Measurements from ENCODE around the gene RBM47.

The RBM47 gene

DNA sequence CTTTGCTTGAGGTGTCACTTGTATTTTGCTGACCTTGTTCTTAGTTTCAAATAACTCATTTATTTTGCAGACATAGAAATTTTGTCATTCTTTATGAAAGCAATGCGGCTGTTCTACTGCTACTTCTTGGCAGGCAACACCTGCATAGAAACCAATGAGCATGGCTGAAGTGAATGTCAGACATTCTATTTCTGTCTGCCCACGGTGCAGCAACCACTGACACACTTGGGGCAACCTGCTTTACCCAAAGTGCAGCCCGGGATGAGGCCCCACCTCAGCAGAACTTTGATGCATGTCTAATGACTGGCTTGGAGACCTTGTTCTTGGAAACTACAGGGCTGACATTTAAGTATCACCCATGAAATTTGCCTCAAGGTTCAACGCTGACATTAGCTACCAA, 93.6 kb downstream of the RBM47 start:
- no peak for TF ChIP-seq NFRKB (IDR thresholded peaks at IDR 0.05)
- TF ChIP-seq TARDBP (IDR thresholded peaks at IDR 0.05) = no peak
- TF ChIP-seq CTBP1 (IDR thresholded peaks at IDR 0.05; ENCODE audit: borderline replicate concordance) = no peak
- TF ChIP-seq FOXK2 (IDR thresholded peaks at IDR 0.05) = no peak
- no peak for TF ChIP-seq L3MBTL2 (conservative IDR thresholded peaks at IDR 0.05)
- no peak for TF ChIP-seq LEF1 (IDR thresholded peaks at IDR 0.05; ENCODE audit: borderline replicate concordance)
- TF ChIP-seq ARNT (IDR thresholded peaks at IDR 0.05) = no peak
- no peak for TF ChIP-seq HDGF (IDR thresholded peaks at IDR 0.05; ENCODE audit: borderline replicate concordance)
- TF ChIP-seq SP1 (IDR thresholded peaks at IDR 0.05) = no peak
- TF ChIP-seq, protein P1, sequence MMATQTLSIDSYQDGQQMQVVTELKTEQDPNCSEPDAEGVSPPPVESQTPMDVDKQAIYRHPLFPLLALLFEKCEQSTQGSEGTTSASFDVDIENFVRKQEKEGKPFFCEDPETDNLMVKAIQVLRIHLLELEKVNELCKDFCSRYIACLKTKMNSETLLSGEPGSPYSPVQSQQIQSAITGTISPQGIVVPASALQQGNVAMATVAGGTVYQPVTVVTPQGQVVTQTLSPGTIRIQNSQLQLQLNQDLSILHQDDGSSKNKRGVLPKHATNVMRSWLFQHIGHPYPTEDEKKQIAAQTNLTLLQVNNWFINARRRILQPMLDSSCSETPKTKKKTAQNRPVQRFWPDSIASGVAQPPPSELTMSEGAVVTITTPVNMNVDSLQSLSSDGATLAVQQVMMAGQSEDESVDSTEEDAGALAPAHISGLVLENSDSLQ (IDR thresholded peaks at IDR 0.05) = no peak
- no peak for TF ChIP-seq FOXM1 (IDR thresholded peaks at IDR 0.05; ENCODE audit: borderline replicate concordance)
- TF ChIP-seq BHLHE40 (IDR thresholded peaks at IDR 0.05; ENCODE audit: borderline replicate concordance) = no peak
- no peak for TF ChIP-seq ELF4 (IDR thresholded peaks at IDR 0.05)
- TF ChIP-seq FOXA1 (IDR thresholded peaks at IDR 0.05) = no peak
- no peak for TF ChIP-seq ZNF384 (IDR thresholded peaks at IDR 0.05)
- TF ChIP-seq SUZ12 (IDR thresholded peaks at IDR 0.05) = no peak
- POLR2A ChIA-PET = no interaction called here
- DNase-seq (ENCODE audit: extremely low spot score) = no peak
- CTCF ChIA-PET = no interaction called here

DNA sequence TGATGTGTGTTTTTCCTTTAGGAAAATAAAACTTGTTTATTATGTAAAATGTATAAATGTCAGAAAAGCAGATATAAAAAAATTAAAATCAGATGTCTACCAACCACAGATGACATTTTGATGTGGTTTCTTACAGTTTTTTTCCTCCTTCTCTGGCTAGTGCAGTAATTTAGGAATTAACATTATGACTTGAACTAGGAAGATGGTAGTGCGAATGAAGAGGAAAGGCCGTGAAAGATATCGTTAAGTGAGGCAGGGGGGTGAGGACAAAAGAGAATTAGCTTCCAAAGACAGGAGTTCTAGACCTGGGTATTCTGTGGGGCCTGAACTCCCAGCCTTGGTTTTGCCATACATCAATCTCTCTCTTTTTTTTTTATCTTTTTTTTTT, 98.0 kb downstream of the RBM47 start:
- POLR2A ChIA-PET = no interaction called here
- TF ChIP-seq FOXK2 (IDR thresholded peaks at IDR 0.05) = no peak
- no peak for TF ChIP-seq SUZ12 (IDR thresholded peaks at IDR 0.05)
- TF ChIP-seq HDGF (IDR thresholded peaks at IDR 0.05; ENCODE audit: borderline replicate concordance) = no peak
- TF ChIP-seq L3MBTL2 (conservative IDR thresholded peaks at IDR 0.05) = no peak
- TF ChIP-seq LEF1 (IDR thresholded peaks at IDR 0.05; ENCODE audit: borderline replicate concordance) = no peak
- no peak for TF ChIP-seq ARNT (IDR thresholded peaks at IDR 0.05)
- no peak for TF ChIP-seq TARDBP (IDR thresholded peaks at IDR 0.05)
- CTCF ChIA-PET = no interaction called here
- DNase-seq (ENCODE audit: extremely low spot score) = no peak

DNA sequence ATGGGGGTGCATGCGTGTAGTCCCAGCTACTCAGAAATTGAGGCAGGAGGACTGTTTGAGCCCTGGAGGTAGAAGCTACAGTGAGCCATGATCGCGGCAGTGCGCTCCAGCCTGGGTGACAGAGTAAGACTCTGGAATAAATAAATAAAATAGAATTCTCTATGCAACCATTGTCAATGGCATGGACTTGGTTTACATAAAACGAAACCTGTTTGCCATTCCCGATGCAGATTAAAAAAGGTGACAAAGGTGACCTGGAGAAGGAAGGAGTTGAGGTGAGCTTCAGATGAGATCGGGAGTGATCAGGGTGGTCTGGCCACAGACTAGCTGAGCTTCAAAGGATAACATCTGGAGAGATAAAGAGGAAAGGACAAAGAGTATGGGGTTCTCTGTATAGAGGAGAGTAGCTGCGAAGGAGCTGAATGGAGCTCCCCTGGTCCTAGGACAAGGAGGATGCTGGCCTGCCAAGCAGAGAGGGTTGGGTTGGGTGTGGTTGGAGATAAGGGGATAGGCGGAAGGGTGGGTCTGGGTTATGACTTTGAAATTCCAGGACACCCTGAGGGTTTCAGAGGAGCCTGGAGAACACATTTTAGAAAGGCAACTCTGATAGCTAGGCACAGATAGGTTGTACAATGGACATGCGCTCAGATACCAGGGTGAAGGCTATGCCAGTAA, 98.6 kb downstream of the RBM47 start:
- no peak for DNase-seq (ENCODE audit: extremely low spot score)
- TF ChIP-seq L3MBTL2 (conservative IDR thresholded peaks at IDR 0.05) (no peak), NFRKB (IDR thresholded peaks at IDR 0.05) (no peak), LEF1 (IDR thresholded peaks at IDR 0.05; ENCODE audit: borderline replicate concordance) (no peak), ELF4 (IDR thresholded peaks at IDR 0.05) (no peak), SP1 (IDR thresholded peaks at IDR 0.05) (no peak)
- ChIA-PET POLR2A (no interaction called here), CTCF (no interaction called here)

DNA sequence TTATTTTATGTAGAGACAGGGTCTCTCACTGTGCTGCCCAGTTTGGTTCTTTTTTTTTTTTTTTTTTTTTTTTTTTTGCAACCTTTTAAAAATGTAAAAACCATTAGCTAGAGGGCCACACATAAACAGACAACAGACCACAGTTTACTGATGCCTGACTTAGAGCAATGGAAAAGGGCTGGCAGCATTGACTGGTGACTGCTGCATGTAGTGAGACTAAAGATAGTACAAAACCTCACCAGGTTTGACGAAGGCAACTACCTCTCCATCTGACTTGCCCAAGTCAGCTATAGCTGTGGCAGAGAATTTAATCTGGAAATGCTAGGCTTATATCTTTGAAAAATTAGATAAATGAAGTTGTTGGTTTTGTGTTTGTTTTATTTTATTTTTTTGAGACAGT, 102.9 kb downstream of the RBM47 start:
- POLR2A ChIA-PET = no interaction called here
- CTCF ChIA-PET = interaction anchor here (0.6 to 0.7 kb wide), 2 partner anchors 320 to 331 kb away, joined by 3 to 5 read pairs; no protein-coding TSS in a partner anchor
- no peak for DNase-seq (ENCODE audit: extremely low spot score)
- TF ChIP-seq ZNF384 (IDR thresholded peaks at IDR 0.05) = no peak
- TF ChIP-seq SUZ12 (IDR thresholded peaks at IDR 0.05) = no peak
- no peak for TF ChIP-seq FOXK2 (IDR thresholded peaks at IDR 0.05)
- no peak for TF ChIP-seq BHLHE40 (IDR thresholded peaks at IDR 0.05; ENCODE audit: borderline replicate concordance)
- no peak for TF ChIP-seq NFRKB (IDR thresholded peaks at IDR 0.05)
- TF ChIP-seq L3MBTL2 (conservative IDR thresholded peaks at IDR 0.05) = no peak
- no peak for TF ChIP-seq LEF1 (IDR thresholded peaks at IDR 0.05; ENCODE audit: borderline replicate concordance)
- TF ChIP-seq SP1 (IDR thresholded peaks at IDR 0.05) = no peak
- TF ChIP-seq FOXA1 (IDR thresholded peaks at IDR 0.05) = no peak

DNA sequence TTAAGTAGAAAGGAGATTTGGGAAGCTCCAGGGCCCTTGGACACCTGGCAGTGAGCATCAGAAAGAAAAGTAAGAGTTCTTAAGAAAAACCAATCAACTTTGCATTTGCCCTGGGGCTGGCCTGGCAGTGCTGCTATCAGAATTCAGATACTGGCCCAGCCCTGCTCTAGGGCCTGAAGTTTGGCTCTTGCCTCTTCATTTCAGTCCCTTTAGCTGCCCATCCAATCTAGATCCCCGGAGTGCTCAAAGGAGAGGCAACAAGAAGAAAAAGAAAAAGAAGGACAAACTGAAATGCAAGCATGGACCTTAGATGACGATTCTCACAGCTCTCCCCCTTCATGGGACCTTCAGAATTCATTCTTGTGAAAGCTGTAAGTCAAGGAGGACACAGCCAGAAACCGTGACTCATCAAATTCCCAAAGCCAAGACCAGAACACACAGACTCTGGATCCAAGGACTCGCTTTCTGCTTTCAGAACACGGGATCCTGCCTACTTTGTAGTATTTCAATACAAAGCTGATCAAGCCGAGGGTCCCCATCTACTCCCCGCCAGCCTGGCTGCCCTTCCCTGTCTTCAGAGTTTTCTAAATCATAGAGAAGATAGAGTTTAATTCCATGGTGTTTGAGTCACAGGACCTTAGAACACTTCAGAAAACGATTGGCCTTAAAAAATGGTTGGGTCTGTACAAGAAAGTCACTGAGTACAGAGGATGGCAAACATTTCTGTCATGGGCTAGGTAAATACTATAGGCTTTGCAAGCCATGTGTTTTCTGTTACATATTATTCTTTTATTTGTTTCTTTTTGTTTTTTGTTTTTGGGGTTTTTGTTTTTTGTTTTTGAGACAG, 103.7 kb downstream of the RBM47 start:
- POLR2A ChIA-PET = no interaction called here
- CTCF ChIA-PET = interaction anchor here (0.6 kb wide), 2 partner anchors 128 to 320 kb away, joined by 3 to 5 read pairs; no protein-coding TSS in a partner anchor
- no peak for DNase-seq (ENCODE audit: extremely low spot score)
- TF ChIP-seq BHLHE40 (IDR thresholded peaks at IDR 0.05; ENCODE audit: borderline replicate concordance) = no peak
- TF ChIP-seq ZNF384 (IDR thresholded peaks at IDR 0.05) = no peak
- TF ChIP-seq SP1 (IDR thresholded peaks at IDR 0.05) = no peak
- TF ChIP-seq, protein P1 (IDR thresholded peaks at IDR 0.05) = no peak
- TF ChIP-seq CTBP1 (IDR thresholded peaks at IDR 0.05; ENCODE audit: borderline replicate concordance) = no peak
- no peak for TF ChIP-seq ARNT (IDR thresholded peaks at IDR 0.05)
- TF ChIP-seq FOXM1 (IDR thresholded peaks at IDR 0.05; ENCODE audit: borderline replicate concordance) = no peak
- TF ChIP-seq FOXA1 (IDR thresholded peaks at IDR 0.05) = no peak
- no peak for TF ChIP-seq SUZ12 (IDR thresholded peaks at IDR 0.05)
- no peak for TF ChIP-seq FOXK2 (IDR thresholded peaks at IDR 0.05)
- TF ChIP-seq NFRKB (IDR thresholded peaks at IDR 0.05) = no peak
- no peak for TF ChIP-seq TARDBP (IDR thresholded peaks at IDR 0.05)
- no peak for TF ChIP-seq LEF1 (IDR thresholded peaks at IDR 0.05; ENCODE audit: borderline replicate concordance)
- TF ChIP-seq L3MBTL2 (conservative IDR thresholded peaks at IDR 0.05) = no peak
- TF ChIP-seq HDGF (IDR thresholded peaks at IDR 0.05; ENCODE audit: borderline replicate concordance) = no peak
- no peak for TF ChIP-seq ELF4 (IDR thresholded peaks at IDR 0.05)

DNA sequence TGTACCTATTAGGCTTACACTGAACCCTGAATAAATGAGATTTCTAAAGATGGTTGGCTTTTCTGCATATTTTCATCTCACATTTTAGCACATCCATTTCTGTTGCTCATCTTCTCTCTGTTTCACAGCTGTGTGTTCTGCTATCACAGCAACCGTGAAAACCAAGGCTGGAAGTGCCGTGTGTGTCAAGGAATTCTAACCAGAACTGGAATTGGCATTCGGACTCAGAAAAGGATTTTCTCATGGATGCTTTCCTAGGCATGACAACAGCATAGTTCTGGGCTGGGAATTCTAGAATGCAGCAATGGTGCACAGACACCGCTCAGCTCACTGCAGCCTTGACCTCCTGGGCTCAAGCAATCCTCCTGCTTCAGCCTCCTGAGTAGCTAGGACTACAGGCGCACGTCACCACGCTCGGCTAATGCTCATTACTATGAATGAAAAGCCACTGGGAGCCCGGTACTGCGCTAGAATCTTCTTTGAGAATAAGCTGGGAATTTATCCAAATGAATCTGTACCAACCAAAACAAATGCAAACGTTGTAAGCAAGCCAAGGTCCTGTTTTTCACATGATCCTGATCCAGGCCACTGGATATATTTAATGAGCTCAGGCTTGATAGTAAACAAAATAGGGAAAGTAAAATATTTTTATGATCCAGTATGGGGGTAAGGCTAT, 105.2 kb downstream of the RBM47 start:
- no peak for DNase-seq (ENCODE audit: extremely low spot score)
- TF ChIP-seq SUZ12 (IDR thresholded peaks at IDR 0.05) (no peak), SP1 (IDR thresholded peaks at IDR 0.05) (no peak), ELF4 (IDR thresholded peaks at IDR 0.05) (no peak), BHLHE40 (IDR thresholded peaks at IDR 0.05; ENCODE audit: borderline replicate concordance) (no peak), FOXK2 (IDR thresholded peaks at IDR 0.05) (no peak), FOXA1 (IDR thresholded peaks at IDR 0.05) (no peak), L3MBTL2 (conservative IDR thresholded peaks at IDR 0.05) (no peak)
- POLR2A ChIA-PET = no interaction called here
- CTCF ChIA-PET = no interaction called here
